ENCODE measurements around the gene L3MBTL4.
"Not testable (repeated sequence)": the region's sequence is repeated elsewhere in the genome, so short reads cannot be mapped to it uniquely, and the experiment has no call there.

Gene L3MBTL4

GRCh38 chr18:6294148-6294784 lies 120.4 kb downstream of the L3MBTL4 start:
- DNase-seq = no peak

- no peak for DNase-seq
Measured at GRCh38 chr18:6289843-6290242, 124.9 kb downstream of the L3MBTL4 start.

- no peak for DNase-seq
Measured at GRCh38 chr18:6286585-6286984, 128.1 kb downstream of the L3MBTL4 start.

DNA sequence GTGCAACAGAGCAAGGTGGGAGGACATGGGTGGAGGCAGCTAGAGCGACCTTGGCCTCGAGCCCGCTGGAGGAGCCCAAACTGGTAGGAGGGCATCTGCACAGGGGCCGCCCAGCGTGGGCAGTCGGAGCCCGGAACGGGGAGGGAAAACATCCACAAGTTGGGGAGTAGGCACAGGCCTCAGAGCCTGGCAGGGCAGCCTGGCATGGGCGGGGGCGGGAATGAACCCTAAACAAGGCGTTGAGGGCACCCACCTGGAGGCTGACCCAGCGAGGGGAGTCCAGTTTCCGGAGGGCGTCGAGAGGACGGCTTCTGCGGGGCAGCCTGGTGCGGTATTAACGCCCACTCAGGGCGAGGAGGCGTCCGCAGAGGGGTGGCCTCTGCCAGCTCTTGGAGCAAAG lies 129.9 kb downstream of the L3MBTL4 start:
- DNase-seq = no peak

GRCh38 chr18:6284300-6284699 lies 130.4 kb downstream of the L3MBTL4 start:
- DNase-seq = no peak

DNA sequence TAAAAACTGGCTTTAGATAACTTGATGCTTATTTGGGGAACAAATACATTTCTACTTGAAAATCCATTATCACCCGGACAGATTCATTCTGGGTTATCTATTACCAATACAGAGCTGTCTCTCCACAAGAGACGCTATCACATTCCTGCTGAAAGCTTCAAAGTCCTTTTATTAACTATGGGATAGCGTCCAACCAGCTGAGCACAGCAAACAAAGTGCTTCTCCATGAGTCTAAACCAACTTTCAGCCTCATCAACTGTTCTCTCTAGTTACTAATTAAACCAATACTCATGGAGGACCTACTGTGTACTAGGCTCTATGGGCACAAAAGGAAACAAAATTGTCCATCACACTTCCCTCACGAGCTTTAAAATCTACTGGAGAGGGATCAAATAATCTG lies 132.8 kb downstream of the L3MBTL4 start:
- no peak for DNase-seq

GRCh38 chr18:6280211-6280743 lies 134.4 kb downstream of the L3MBTL4 start:
- no peak for DNase-seq

DNA sequence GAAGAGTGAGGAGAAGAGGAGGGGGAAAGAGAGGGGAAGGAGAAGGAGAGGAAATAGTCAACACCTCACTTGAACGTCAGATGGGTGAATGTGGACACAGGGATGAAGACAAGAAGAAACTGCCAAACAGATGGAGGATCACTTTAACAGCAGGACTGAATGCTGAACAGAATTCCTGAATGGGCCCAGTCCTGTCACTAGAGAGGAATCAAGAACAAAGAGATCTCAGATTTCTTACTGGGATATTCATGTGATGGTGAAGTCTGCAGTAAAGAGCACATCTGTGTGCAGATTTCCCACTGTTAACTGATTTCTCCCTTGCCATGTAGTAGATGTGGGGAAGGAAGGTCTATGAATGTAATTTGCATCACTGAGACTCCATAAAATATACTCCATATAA lies 135.4 kb downstream of the L3MBTL4 start:
- DNase-seq = peak; percentile 16

DNA sequence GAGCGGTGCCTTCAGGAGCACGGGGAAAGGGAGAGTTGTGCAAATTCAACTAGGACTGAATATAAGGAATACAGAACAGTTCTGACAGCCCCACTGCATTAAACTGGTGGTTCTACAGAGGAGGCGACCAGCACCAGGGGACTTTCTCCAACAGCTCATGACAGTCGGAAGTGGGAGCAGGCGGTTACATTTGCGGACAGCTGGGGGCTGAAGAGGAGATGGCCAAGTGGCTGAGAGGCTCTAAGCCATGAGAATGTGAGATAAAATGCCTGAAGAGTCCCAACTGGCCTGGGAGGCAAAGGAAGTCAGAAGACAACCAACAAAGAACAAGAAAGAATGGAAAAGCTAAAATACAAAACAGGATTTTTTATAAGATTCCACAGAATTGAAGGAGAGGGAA lies 141.3 kb downstream of the L3MBTL4 start:
- DNase-seq = no peak

DNA sequence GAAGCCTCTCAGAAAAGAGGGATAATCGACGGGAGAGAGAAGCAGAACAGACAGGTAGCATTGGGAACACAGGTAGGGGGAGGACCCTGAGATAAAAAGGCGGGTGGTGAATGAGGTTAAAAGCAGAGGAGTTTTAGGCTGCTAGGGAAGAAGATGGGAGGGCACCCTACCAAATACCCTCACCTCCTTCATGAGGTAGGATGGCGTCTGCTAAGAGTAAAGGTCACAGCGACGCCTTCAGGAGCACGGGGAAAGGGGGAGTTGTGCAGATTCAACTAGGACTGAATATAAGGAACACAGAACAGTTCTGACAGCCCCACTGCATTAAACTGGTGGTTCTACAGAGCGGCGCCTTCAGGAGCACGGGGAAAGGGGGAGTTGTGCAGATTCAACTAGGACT lies 142.6 kb downstream of the L3MBTL4 start:
- DNase-seq = not testable (repeated sequence)

GRCh38 chr18:6271585-6271984 lies 143.1 kb downstream of the L3MBTL4 start:
- no peak for DNase-seq

DNA sequence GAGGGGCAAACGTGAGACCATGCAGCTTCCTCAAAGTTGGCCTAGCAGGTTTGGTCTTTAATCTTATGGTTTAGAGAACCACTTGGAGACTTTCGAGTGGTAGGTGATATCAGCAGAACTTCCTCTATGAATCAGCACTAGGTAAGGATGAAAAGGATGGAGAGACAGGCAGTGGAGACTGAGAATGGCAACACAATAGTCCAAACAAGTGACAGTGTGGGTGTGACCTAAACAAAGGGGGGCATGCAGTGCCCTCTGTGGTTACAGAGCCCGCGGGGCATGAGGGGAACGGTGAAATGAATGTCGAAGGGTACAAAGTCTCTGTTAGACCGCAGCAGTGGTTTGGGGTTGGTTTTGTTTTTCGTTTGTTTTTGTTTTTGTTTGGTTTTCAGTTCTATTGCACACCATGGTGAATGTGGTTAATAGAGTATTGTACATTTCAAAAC lies 143.9 kb downstream of the L3MBTL4 start:
- no peak for DNase-seq

- DNase-seq = no peak
Measured at GRCh38 chr18:6269660-6270332, 144.9 kb downstream of the L3MBTL4 start.

- no peak for DNase-seq
Measured at GRCh38 chr18:6266212-6266611, 148.5 kb downstream of the L3MBTL4 start.

DNA sequence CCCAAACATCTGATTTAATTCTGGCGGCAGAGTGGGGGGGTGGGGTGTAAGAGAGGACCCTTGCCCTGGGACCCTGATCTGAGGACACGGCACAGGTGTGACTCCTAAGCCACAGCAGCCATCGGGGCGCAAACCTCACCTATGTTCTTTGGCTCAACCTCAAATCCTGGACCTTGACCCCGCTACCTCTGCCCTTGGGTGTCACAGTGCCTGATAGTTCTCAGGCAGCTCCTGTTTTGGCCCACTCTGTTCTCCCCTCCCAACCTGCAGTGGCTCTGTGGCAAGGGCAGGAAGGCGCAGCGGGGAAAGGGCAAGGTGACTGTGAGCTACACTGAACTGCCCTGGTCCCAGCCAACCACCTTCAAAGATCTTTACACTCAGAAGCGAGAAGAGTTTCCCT lies 152.8 kb downstream of the L3MBTL4 start:
- no peak for DNase-seq

DNA sequence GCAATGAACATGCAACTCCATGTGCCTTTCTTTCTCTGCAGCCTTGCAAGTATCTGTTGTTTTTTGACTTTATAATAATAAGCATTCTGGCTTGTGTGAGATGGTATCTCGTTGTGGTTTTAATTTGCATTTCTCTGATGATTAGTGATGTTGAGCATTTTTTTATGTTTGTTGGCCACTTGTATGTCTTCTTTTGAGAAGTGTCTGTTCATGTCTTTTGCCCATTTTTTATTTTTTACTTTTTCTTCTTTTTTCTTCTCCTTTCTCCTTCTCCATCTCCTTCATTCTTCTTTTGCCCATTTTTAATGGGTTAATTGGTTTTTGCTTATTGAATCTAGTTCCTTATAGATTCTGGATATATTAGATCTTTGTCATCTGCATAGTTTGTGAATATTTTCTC lies 155.4 kb downstream of the L3MBTL4 start:
- DNase-seq = not testable (repeated sequence)

- DNase-seq = no peak
Measured at GRCh38 chr18:6257950-6258349, 156.8 kb downstream of the L3MBTL4 start.

- DNase-seq = no peak
Measured at GRCh38 chr18:6256521-6256920, 158.2 kb downstream of the L3MBTL4 start.

- DNase-seq = no peak
Measured at GRCh38 chr18:6255886-6256285, 158.8 kb downstream of the L3MBTL4 start.

DNA sequence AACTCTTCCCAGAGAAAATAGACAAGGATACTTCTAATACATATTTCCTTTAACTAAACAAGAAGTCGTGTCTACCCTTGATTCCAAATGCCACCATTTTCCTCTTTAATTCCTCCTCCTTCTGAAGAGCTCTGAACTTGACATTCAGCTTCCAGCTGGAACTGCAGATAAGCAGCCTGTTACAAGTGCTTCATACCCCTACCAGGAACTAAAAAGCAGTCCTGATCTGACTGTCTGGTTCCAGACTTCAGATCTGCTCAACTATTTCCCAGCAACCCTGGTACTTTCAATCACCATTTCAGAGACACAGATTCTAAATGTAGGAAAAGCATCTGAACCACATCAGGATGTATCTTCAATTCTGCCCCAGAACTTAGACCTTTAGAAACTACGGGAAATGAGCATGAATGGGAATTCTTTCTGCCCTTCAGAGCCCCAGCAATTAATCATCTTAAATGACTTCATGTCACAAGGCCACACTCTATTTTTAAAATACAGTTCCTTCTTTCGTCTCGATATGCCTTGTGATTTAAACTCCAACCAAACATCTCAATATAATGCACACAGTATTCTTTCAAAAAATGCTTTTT lies 159.5 kb downstream of the L3MBTL4 start:
- DNase-seq = no peak

GRCh38 chr18:6254456-6254855 lies 160.3 kb downstream of the L3MBTL4 start:
- no peak for DNase-seq

DNA sequence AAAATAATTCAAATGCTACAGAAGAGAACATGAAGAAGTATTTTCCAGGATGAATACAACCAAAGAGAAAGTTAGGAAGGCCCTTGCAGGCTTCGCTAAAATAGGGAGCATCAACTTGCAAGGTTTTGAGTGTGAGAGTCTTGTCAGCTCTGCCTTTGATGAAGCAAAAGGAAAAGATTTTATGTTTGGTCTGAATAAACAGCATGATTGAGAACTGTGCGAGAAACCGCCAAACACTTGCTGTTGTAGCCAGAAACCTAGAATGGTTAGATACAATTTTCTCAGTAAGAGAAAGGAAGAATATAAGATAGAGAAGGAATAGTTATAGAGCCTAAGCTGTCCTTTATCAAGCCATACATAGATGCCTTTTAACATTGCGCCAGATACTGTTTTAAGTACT lies 163.6 kb downstream of the L3MBTL4 start:
- no peak for DNase-seq

DNA sequence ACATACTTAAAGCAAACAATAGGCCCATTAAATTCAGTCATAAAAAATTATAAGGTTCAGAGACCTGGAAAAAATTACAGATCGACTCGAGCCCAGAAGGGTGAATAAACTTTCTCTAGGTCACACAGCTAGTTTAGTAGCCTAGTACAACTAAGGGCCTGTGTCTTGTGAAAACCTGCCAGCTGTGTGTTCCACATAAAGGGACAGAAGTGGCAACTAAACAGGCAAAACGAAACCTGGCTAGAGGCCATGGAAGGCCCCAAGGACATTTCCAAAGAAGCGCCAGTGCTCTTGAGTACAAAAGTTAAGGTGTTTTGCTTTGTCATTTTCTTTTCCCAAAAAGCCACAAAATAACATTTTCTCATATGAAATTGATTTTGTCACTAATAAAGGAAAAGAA lies 164.9 kb downstream of the L3MBTL4 start:
- no peak for DNase-seq

- DNase-seq = no peak
Measured at GRCh38 chr18:6249170-6249569, 165.5 kb downstream of the L3MBTL4 start.
